NCI-H774 (cell line): ENCODE data around the gene ELAPOR2.
"Not testable (repeated sequence)": the region's sequence is repeated elsewhere in the genome, so short reads cannot be mapped to it uniquely, and the experiment has no call there.

Experiments
- DNase-seq: peaks from one replicate; lab custom pipeline; 2025; lab: John Stamatoyannopoulos, UW

The ELAPOR2 gene

DNA sequence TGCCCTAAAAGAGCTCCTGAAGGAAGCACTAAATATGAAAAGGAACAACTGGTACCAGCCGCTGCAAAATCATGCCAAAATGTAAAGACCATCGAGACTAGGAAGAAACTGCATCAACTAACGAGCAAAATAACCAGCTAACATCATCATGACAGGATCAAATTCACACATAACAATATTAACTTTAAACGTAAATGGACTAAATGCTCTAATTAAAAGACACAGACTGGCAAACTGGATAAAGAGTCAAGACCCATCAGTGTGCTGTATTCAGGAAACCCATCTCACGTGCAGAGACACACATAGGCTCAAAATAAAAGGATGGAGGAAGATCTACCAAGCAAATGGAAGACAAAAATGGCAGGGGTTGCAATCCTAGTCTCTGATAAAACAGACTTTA, 17.9 kb downstream of the ELAPOR2 start:
- not testable (repeated sequence) for DNase-seq

DNA sequence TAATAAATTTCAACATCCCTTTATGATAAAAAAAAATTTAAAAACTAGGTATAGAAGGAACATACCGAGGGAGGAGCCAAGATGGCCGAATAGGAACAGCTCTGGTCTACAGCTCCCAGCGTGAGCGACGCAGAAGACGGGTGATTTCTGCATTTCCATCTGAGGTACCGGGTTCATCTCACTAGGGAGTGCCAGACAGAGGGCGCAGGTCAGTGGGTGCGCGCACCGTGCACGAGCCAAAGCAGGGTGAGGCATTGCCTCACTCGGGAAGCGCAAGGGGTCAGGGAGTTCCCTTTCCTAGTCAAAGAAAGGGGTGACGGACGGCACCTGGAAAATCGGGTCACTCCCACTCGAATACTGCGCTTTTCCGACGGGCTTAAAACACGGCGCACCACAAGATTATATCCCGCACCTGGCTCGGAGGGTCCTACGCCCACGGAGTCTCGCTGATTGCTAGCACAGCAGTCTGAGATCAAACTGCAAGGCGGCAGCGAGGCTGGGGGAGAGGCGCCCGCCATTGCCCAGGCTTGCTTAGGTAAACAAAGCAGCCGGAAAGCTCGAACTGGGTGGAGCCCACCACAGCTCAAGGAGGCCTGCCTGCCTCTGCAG, 19.7 kb downstream of the ELAPOR2 start:
- not testable (repeated sequence) for DNase-seq

DNA sequence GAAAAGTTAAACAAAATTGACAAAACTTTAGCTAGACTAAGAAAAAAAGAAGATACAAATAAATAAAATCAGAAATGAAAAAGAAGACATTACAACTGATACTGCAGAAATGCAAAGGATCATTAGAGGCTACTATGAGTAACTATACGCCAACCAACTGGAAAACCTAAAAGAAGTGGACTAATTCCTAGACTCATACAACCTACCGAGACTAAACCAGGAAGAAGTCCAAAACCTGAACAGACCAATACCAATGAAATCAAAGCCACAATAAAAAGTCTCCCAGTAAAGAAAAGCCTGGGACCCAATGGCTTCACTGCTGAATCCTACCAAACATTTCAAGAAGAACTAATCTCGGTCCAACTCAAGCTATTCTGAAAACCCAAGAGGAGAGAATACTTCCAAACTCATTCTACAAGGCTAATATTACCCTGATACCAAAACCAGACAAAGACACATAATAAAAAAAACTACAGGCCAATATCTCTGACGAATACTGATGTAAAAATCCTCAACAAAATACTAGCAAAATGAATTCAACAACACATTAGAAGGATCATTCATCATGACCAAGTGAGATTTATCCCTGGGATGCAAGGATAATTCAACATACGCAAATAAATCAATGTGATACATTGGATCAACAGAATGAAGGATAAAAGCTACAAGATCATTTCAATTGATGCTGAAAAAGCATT, 20.3 kb downstream of the ELAPOR2 start:
- DNase-seq: no peak

DNA sequence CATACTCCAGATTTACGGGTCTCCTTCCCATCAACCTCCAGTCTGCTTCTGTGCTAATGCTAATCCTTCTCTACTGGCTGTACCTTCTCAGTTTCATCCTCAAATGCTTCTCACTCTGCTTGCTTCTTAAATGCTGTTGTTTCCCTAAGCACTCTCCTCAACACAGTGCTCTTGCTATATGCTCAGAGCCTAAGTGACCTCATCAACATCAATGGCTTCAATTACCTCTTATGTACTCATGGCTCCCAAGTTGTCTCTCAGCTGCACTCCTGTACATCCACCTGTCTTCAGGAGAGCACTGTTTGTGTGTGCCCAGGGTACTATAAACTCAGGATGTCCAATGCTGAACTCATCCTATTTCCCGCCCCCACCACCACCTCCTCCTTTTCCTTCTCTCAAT, 22.5 kb downstream of the ELAPOR2 start:
- DNase-seq: no peak

DNA sequence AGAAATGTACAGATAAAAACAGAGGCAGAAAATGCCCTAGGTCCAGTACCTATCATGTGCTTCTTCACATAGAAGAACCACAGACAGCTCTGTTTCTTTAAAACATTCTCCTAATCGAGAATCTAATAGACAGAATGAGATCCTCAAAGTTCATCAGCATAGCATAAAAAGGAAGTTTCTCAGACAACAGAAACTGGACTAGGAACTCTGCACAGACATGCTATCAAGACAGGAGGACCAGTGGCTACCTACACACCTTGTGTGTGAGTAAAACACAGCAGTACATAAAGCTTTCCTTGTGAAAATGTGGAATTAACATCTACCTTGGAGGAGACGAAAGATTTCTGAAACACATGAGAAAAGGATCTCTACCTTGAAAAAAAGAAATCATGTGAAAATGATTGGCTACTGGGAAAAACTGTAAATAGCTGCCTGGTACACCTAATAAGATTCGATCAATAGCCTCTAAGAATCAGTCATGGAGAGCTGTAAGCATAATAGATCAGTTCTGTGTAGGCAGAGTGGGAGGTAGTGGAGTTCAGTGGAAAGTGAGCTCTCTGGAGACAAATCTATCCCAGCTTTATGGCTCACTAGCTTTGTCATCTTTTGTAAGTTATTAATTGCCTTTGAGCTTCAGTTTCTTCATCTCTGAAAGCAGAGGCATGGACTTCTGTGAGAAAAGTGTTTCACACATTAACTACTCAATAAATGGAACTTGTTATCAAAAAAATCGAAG, 26.7 kb downstream of the ELAPOR2 start:
- DNase-seq: no peak

DNA sequence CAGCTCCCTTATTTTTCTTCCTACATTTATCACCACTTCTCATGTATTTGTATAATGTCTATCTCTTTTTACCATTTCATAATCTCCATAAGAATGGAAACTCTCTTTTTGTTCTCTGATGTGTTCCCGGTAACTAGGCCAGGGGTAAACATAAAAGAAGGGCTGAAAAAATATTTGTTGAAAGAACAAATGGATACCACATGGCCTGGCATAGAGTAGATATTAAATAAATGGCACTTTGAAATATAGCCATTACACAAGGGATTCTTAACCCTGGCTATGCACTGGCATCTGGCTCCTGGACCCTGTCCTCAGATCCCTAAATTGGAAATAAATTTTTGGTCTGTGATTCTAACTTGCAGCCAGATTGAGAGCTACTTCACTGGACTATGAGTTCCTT, 30.4 kb downstream of the ELAPOR2 start:
- no peak for DNase-seq

DNA sequence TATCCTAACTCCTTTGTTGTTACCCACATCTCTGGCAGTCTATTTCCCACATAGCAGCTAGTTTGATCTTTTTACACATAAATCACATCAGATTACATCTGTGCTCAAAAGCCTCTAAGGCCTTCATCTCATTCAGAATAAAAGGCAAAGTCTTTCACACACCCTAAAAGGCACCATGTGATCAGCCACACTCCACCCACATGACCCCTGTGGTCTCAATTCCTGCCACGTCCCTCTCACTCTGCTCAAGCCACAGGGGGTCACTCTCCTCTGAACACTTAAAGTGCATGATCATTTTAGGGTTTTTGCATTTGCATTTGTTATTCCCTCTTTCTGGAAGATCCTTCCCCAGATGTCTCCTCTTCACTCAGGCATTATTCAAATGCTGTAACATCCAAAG, 30.8 kb downstream of the ELAPOR2 start:
- DNase-seq: no peak

DNA sequence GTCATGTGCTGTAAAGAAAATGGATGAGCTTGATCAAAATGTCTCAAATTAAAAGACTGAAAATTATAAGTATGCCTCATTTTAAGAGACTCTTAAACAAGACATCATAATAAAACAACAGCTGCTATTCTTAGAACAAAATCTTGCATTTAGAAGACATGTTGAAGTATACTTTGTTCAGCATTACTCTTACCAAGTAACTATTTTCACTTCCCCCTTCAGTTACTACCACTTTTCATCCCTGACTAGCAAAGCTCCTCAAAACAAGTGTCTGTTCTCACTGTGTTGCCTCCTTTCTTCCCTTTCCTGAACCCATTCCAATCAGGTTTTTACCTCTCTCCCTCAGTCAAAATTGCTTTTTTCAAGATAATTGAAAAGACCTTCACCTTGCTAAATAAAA, 31.6 kb downstream of the ELAPOR2 start:
- DNase-seq: no peak

DNA sequence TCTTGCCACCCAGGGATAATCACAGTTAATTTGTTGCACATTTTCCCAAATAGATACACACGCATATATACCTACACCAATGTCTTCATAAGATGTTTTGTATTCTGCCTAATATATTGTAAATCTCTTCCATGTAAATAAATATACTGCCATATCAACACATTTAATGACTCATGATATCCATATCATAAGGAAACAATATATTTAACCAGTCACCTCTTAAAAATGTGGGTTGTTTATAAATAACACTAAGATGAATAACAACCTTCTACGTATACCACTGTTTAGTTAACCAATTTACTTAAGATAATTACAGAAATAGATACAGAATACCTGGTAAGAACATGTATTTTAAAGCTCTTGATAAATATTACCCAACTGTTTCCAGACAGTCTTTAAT, 38.2 kb downstream of the ELAPOR2 start:
- DNase-seq: no peak

DNA sequence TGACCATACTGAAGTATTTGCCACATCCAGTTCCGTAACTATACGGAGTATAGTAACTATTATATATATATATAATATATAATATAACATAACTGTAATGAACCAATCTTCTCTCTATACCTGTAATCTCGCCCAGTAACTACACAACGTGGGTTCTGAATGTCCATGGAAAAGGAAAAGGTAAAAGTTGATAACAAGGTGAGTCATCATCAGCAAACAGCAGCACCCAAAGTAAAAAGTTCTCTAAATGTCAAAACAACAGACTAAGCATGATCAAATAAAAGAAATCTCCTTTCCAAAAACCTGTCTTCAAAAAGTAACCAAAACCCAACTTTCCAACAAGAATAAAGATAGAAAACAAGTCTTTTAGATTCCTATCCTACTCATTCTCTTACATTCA, 42.8 kb downstream of the ELAPOR2 start:
- no peak for DNase-seq

DNA sequence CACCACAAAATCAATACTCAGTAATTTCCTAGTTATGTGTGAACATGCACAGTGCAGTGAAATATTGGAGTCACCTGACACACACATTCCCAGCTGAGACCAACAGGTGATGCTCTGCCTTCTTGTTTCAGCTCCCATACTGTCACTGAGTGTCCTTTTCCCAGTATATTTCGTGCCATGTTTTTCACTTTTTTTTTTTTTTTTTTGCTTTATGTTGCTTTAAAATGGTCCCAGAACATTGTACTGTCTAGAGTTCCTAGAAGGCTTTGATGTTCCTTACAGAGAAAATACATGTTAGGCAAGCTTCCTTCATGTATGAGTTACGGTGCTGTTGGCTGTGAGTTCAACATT, 45.6 kb downstream of the ELAPOR2 start:
- DNase-seq: no peak

DNA sequence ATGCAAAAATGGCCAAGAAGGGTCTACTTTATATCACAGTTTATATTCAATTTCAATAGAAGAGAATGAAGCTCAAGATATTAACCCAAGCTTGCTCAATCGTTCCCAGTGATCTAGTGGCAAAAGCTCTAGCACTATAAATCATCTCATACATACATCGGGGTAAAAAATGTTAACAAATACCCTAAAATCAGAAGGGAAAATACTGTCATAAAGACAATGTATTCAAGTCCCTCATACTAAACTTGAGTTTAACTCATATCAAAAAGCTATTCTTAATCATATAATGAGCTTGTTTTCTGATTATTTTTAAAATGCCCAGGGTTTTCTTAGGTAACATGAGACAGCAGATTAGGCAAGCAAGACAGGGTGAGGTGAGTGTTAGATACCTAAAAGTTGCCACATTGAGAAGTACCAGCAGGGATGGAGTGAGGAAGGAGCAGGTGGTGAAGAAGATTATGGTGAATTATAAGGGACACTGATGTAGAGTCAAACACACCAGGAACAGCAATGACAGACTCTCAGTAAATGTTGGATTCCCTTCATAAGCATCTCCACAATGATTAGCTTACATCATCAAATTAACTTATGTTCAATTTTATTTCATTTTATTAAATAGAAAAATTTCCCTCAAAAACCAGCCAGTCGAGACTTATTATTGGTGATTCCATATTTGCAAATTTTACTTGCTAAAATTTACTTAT, 46.2 kb downstream of the ELAPOR2 start:
- no peak for DNase-seq
